Measurements from ENCODE around the gene GTPBP6. TPM values are rescaled to one million over a fixed set of nuclear protein-coding genes. Genes with fewer than 3 reads are reported as not detected.
"Not testable (repeated sequence)": the region's sequence is repeated elsewhere in the genome, so short reads cannot be mapped to it uniquely, and the experiment has no call there.

GTPBP6 gene
- polyA plus RNA-seq, 3 donors = 40.3 to 61.7 (median 59.8) TPM

DNA sequence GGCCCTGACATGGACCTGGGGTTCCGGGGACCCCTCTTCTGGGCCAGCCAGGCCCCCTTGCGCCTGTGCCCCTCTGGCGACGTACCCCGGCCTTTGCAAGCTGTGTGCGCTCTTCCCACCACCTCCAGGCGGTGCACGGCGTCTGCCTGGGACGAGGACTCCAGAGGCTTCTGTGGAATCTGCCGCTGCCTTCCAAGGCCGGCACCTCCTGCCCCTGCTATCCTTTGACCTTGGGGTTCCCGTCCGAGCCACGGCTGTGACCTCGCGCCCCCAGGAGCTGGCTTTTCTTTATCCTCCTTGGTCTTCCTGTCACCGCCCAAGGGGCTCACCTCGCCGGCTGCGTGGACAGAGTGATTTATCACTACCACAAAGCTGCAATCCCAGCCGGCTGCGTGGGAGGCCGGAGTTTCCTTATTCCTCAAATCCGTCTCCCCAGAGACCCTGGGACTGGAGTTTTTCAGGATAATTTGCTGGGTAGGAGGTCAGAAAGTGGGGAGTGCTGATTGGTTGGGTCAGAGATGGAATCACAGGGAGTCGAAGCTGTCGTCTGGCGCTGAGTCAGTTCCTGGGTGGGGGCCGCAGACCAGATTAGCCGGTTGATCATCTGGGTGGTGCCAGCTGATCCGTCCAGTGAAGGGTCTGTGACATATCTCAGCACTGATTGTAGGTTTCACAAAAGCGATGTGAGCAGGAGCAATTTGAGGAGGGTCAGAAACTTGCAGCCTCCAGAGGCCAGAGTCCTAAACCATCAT is 57.3 kb downstream of the GTPBP6 start:
- DNase-seq (ENCODE audit: extremely low read depth in 1 of 11, low read depth in 9 of 11, low spot score in 4 of 11) = peak in 3 of 11 donors; percentile 35 to 50 (median 37)

DNA sequence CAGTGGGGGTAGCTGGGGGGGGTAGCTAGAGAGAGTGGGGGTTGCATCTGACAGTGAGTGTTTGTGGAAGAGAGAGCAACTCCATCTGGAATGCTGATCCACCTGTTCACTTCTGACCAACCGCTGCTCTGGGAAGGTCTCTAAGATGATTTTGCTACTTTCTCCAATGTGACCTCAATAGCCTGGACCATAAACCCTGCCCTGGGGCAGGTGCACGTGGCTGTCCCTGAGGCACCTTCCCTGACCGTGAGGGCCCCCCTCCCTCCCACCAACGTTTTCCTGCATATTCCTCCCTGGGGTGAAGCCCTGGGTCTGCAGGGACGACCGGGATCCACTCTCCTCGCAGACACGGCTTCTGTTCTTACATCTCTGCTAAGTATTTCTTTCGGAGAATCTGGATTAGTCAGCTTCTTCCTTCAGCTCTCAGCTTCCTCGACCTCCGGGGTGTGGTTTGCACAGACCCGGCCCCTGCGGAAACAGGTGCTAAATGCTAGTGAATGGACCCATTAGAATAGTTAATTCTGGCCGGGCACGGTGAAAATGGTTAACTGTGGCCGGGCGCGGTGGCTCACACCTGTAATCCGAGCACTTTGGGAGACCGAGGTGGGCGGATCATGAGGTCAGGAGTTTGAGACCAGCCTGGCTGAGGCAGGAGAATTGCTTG is 58.8 kb downstream of the GTPBP6 start:
- no peak for DNase-seq (ENCODE audit: extremely low read depth in 1 of 11, low read depth in 9 of 11, low spot score in 4 of 11)

DNA sequence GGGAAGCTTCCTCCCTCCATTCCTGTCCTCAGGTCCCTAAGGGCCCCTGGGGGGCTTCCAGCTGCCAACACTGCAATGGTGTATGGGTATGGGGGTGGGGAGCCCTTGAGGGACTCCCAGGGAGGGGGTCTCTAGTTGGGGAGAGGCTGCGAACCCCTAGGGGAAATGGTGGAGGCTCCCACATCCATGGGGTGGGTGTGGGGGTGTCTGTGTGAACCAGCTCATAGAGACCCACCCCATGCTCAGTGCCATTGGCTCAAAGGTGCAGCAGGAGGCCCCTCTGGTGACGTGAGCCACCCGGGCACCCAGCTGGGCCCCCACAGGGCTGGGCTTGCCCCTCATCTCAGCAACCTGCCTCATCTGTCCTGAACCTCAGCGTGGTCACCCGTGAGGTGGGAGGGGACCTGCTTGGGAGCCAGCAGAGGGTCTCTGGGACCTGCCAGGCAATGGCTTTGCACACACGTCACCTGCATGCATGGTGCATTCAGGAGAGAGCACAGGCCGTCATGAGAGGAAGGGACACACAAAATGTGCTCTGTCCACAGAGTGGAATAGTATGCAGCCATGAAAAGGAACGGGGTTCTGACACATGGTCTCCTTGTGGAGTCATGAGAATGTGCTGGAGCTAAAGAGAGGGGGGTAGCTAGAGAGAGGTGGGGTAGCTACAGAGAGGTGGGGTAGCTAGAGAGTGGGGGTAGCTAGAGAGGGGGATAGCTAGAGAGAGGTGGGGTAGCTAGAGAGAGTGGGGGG is 60.1 kb downstream of the GTPBP6 start:
- no peak for DNase-seq (ENCODE audit: extremely low read depth in 1 of 11, low read depth in 9 of 11, low spot score in 4 of 11)

DNA sequence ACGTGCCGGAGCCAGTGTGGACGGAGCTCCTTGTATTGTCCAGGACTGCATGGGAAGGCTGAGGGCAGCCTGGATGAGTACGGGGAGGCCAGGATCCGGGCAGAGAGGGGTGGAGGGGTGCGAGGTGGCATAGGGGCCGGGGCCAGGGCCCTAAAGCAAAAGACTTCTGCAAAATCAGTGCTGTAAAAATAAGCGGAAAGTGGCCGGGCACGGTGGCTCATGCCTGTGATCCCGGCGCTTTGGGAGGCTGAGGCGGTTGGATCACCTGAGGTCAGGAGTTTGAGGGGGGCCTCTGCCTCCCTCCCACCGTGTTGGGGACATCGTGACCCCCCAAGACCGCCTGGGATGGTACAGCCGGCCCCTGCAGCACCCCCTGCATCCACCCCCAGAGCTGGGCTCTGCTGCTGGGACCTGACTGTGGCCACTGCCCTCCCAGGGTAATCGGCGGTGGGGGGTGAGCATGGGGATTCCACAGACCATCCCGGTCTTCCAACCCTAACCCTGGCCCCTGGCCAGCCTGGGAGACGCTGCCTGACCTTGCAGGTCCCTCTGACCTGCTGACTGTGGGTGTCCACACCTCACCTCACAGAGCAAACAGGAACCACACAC is 60.8 kb downstream of the GTPBP6 start:
- no peak for DNase-seq (ENCODE audit: extremely low read depth in 1 of 11, low read depth in 9 of 11, low spot score in 4 of 11)

DNA sequence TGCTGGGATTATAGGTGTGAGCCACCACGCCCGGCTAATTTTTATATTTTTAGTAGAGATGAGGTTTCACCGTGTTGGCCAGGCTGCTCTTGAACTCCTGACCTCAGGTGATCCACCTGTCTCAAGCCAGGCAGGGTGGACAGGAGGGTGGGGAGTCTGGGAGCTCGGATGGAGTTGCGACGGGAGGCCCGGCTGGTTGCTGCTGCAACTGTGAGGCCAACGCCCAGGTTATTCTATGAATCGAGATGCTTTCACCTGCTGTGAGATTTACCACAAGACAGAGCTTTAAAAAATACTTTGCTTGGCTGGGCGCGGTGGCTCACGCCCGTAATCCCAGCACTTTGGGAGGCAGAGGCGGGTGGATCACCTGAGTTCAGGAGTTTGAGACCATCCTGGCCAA is 61.5 kb downstream of the GTPBP6 start:
- DNase-seq (ENCODE audit: extremely low read depth in 1 of 11, low read depth in 9 of 11, low spot score in 4 of 11) = not testable (repeated sequence)

DNA sequence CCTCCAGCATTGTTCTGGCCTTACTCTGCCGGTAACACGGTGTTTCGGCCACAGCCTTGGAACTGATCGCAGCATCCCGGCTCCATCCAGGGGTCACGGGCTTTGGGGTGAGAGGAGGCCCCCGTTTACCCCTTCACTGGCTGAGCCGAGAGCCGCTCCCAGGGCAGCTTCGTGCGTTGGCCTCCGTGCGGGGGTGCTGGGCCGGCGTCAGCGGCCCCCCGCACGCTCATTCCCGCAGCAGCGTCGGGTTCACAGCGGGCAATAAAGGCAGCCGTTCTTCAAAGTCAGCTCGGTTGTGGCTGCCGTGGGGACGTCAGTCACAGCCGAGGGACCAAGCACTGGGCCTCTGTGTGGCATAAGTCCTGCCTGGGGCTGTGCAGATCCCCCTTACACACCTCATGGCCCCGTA is 62.7 kb downstream of the GTPBP6 start:
- DNase-seq (ENCODE audit: extremely low read depth in 1 of 11, low read depth in 9 of 11, low spot score in 4 of 11) = no peak

Other genes starting within 250 kb of the GTPBP6 start
- gene PLCXD1, start 37.4 kb downstream of the GTPBP6 start, polyA plus RNA-seq (ENCODE audit: insufficient read length in 3 of 3) = 10 to 100 TPM; 21.5 to 41.0 (median 25.1) TPM
- gene PPP2R3B, start 68.1 kb upstream of the GTPBP6 start, polyA plus RNA-seq (ENCODE audit: insufficient read length in 3 of 3) = 10 to 100 TPM; 19.9 to 28.8 (median 24.6) TPM